HG03135 (cell line): ENCODE results near the gene ELMO1.

Experiments used
- ATAC-seq: cut with Tn5 transposase; IDR thresholded peaks from one replicate; pipeline ENCODE4 v1.9.1; 2021; ENCODE audit warnings: mild to moderate bottlenecking, moderate library complexity; ENCODE audit not compliant: unreplicated experiment

Gene ELMO1

DNA sequence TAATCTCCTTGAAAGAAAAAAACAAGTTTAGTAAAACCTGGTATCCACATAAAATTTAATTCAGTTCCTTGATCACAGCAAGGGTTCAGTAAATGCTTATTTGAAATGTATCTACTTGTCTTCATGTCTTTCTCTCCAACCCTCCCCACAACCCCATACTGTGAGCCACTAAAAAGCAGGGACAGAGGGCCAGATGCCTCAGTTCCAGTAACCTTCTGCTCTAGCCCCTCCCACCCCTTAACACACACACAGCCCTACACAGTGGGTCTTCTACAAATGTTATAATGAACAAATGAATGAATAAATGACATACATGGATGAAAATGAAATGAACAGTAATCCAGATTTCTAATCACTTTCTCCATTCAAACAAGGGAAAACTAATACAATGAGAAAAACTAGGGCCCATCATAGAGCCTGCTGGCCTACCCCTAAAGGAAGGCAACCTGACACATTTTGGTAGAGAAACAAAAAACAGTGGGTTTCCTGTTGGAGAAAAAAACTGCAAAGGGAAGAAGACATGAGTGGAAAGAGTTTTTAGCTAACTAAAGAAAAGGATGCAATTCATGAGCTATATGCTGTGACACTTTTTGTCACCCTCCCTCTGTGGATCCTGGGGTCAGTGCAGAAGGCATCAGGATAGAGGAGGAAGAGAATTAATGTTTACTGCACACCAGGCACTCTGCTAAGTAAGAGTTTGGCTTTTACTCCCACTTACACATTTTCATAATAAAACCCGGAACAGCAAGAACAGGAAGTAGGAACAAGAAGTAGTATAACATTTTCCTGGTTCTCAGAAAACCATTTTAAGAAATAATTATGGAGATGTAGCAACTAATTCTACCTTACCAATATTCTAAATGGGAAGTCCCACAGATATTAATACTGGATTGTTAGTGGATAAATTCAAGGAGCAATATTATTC is 38.1 kb downstream of the ELMO1 start:
- no peak for ATAC-seq

DNA sequence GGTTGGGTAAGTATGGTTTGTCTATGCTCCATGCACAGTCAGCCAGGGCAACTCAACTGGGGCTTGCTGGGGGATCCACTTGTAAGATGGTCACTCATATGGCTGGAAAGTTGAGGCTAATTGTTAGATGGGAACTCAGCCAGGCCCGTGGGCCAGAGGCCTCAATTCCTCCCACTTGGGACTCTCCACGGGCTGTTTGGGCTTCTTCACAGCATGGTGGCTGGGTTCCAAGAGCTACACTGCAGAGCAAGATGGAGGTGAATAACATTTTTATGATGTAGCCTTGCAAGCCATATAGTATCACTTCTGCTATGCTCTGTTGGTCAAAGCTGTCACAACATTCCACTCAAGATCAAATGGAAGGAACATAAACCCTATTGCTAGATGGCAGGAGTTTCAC is 39.2 kb downstream of the ELMO1 start:
- no peak for ATAC-seq

- peak; percentile 48 for ATAC-seq
These were observed 40.1 kb downstream of the ELMO1 start for GRCh38 chr7:37408291-37409228.

- no peak for ATAC-seq
These were observed 43.0 kb downstream of the ELMO1 start for GRCh38 chr7:37405603-37406122.

DNA sequence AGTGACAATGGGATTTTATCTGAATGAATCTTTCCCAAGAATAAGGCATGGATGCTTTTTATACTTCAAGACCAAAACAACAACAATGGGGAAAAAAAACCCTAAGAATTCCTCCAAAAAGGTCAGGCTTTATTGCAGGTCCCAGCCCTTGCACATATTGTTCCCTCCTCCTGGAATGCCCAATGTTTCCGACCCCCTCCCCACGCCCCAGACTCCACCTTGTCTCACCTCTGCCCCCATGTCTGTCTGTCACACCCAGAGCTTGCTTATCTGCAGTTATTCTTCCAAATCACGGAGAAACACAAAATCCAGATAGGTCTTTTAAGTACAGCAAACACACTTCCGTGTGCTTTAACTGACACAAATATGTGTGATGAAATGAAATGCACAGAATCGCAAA is 43.5 kb downstream of the ELMO1 start:
- no peak for ATAC-seq

DNA sequence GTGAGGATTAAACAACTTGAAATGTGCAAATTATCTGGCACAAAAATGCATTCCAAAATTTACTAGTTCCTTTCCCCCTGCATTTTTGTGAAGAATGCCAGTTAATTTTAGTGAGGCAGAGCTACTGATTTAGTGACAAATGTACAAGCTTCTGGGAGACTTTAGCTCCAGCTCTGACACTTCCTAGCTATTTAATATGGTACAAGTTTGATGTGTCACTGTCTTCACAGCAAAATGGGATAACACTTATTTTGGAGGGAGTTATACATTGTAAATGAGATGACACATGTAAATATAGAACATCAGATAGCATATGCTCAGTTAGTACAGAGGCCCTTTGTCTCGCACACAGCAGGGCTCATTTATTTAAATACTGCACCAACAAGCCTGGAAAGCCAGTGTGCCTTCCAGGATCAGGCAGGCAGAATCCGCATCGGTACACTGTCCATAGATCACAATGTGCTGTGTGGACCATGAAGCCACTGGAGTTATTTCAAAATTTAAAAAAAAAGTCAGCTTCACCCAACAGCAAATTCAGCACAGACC is 48.7 kb downstream of the ELMO1 start:
- ATAC-seq, result no peak

DNA sequence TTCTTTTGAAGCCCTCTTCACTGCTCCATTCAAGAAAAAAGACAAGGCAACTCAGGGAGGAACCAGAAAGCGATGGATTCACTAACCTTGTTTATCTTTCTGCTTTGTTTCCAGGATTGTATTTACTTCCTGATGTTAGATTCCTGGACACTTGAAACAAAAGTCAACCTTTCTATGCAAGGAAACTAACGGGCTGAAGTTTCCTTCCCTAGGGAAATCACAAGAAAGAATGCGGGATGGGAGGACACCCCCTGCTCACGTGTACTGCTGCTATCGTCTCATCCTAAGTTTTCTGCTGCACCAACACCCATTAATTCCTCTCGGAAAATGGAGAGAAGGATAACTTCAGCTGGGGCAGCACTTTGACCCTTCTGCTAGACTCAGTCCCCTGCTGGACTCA is 50.3 kb downstream of the ELMO1 start:
- ATAC-seq, result no peak

GRCh38 chr7:37395618-37396259 is 52.9 kb downstream of the ELMO1 start:
- ATAC-seq, result no peak

GRCh38 chr7:37394158-37394557 is 54.5 kb downstream of the ELMO1 start:
- no peak for ATAC-seq

- ATAC-seq, result no peak
These were observed 55.2 kb downstream of the ELMO1 start for GRCh38 chr7:37393476-37393875.

DNA sequence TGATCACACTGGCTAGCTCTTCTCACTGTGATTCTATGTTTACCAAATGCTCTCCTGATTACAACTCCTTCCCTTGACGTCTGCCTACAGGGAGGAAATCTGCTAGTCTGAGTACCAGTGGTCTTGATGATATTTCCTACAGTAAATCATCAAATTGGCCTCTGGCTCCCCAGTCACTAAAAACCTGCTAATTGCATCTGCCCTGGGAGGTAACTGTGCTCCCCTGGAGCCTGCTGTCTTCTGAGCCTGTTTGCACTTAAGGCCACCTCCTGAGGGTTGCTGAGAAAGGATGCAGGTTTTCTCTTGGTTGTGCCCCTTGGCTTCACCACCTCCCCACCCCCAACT is 56.0 kb downstream of the ELMO1 start:
- no peak for ATAC-seq

DNA sequence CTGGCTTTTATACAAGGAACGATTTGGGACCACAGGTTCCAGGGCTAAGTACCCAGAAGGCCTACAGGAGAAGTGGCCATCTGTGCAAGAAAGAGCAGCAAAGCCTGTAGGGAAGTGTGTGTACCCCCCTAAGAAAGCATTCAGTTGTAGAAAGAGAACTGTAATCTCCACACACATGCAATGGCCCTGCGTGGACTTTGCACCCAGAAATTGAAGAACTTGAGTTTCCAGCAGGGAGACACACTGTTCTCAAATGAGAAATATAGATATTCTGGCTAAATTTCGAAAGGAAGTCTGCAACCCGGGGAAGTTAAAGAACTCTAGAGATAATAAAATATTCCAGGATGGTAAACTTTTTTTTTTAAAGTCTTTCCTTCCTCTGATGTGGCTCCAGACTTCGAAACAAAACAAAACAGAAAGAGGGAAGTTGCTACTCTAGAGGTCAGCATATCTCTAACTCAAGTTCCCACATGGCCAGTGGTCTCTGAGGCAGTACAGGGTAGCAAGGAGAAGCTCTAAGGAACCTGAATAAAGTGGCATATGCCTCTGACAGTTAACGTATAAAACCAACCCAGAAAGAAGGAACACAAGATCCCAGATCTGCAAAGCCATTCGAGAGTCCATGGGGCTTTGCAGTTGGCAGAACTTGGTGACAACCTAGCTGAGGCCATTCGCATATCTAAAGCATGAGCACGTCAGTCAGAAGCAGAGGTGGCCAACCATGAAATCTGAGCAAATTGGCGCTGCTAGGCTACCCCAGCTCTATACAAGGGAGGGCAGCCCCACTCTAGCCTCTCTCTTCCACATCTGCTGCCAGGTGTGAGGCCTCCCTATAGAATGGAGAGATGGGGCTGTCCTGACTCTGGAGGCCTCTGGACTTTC is 56.6 kb downstream of the ELMO1 start:
- no peak for ATAC-seq

DNA sequence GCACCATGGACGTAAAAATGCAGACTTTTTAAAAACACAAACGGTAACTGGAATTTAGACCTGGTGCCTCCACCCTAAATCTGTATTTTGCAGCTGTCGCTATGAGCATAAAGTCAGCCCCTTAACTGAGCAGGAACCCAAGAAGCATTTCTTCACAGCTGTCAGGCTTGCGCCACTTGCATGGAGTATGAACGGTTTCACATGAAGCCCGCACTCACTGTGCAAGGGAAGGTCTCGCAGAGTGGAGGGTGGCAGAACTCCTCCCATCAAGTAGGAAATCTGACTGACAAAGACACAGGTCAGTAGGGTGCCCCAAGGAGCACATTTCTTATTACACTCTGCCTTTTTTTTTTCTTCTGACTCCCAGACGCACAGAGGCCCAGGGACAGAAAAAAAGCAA is 58.5 kb downstream of the ELMO1 start:
- no peak for ATAC-seq

GRCh38 chr7:37388811-37389210 is 59.9 kb downstream of the ELMO1 start:
- no peak for ATAC-seq

- ATAC-seq, result no peak
These were observed 62.9 kb downstream of the ELMO1 start for GRCh38 chr7:37385787-37386186.

- no peak for ATAC-seq
These were observed 66.0 kb downstream of the ELMO1 start for GRCh38 chr7:37382546-37383088.

GRCh38 chr7:37380831-37381230 is 67.8 kb downstream of the ELMO1 start:
- ATAC-seq, result no peak

GRCh38 chr7:37379546-37380277 is 69.0 kb downstream of the ELMO1 start:
- ATAC-seq, result no peak

GRCh38 chr7:37377231-37377630 is 71.4 kb downstream of the ELMO1 start:
- ATAC-seq, result no peak
